Naive thymus-derived CD4-positive, alpha-beta T cell (primary cell): ENCODE data around the gene HCN2. TPM values are rescaled to one million over a fixed set of nuclear protein-coding genes. Genes with fewer than 3 reads are reported as not detected.
A peak's percentile ranks its signal among the peaks of the same experiment; 100 is the strongest.

Source experiments
- ATAC-seq: fragments of 150-1000 bp; cut with Tn5 transposase; 2 replicates; pipeline ENCODE4 v1.10.0; 2021; ENCODE audit warnings: mild to moderate bottlenecking, moderate library complexity
- CTCF ChIA-PET: fragments of 350-600 bp; sonication (Branson Sonifier 250); formaldehyde crosslinking; loops from one replicate; lab custom pipeline; 2021; ENCODE audit warnings: antibody characterized with exemption; lab: Charles Lee
- POLR2A ChIA-PET: fragments of 350-600 bp; sonication (Branson Sonifier 250); formaldehyde crosslinking; loops from one replicate; lab custom pipeline; 2021; ENCODE audit warnings: antibody characterized with exemption, inconsistent platforms; lab: Charles Lee
- DNase-seq, 9 donors: peaks; one replicate each; pipeline versions ENCODE4 v3.0.0 to v3.0.0-alpha.2; 2020 to 2022; ENCODE audit warnings: mixed read lengths in 1 of 9
- H3K27ac ChIP-seq: one replicate; pipeline ENCODE4 v1.7.0; 2013; ENCODE audit warnings: mild to moderate bottlenecking, low read depth, low read length, moderate library complexity
- H3K27me3 ChIP-seq, 2 donors: one replicate each; pipeline ENCODE4 v1.7.0; 2013; ENCODE audit warnings: low read length in 2 of 2, mild to moderate bottlenecking in 2 of 2, moderate library complexity in 2 of 2; ENCODE audit not compliant: control insufficient read depth in 2 of 2, insufficient read depth in 2 of 2
- H3K36me3 ChIP-seq, 3 experiments: 1 replicate in 2 of 3; 2 replicates in 1 of 3; pipeline ENCODE4 v1.7.0; 2013; ENCODE audit warnings: low read length in 3 of 3, mild to moderate bottlenecking in 3 of 3, moderate library complexity in 1 of 3; ENCODE audit not compliant: insufficient read depth in 3 of 3, control insufficient read depth in 2 of 3
- H3K4me1 ChIP-seq, 2 donors: one replicate each; pipeline ENCODE4 v1.7.0; 2013; ENCODE audit warnings: low read length in 2 of 2, mild to moderate bottlenecking in 2 of 2, moderate library complexity in 1 of 2; ENCODE audit not compliant: control insufficient read depth in 2 of 2, insufficient read depth in 2 of 2
- H3K4me3 ChIP-seq: 2 replicates; pipeline ENCODE4 v1.7.0; 2013; ENCODE audit warnings: mild to moderate bottlenecking, low read length
- H3K9me3 ChIP-seq, 3 experiments: 1 replicate in 2 of 3; 2 replicates in 1 of 3; pipeline ENCODE4 v1.7.0; 2013; ENCODE audit warnings: low read length in 3 of 3; ENCODE audit not compliant: control insufficient read depth in 2 of 3
- H3K27ac Mint-ChIP-seq, 9 donors: one replicate each; pipeline ENCODE4 v1.8.0; 2020 to 2022; ENCODE audit warnings: mixed read lengths in 9 of 9, mild to moderate bottlenecking in 8 of 9, moderate library complexity in 5 of 9, inconsistent platforms in 2 of 9
- H3K27me3 Mint-ChIP-seq, 5 donors: one replicate each; pipeline ENCODE4 v1.8.0; 2021 to 2022; ENCODE audit warnings: mixed read lengths in 5 of 5, mild to moderate bottlenecking in 1 of 5
- H3K36me3 Mint-ChIP-seq, 5 donors: one replicate each; pipeline ENCODE4 v1.8.0; 2020 to 2022; ENCODE audit warnings: mixed read lengths in 5 of 5, mild to moderate bottlenecking in 3 of 5, inconsistent platforms in 1 of 5
- H3K4me1 Mint-ChIP-seq, 7 donors: one replicate each; pipeline ENCODE4 v1.8.0; 2020 to 2022; ENCODE audit warnings: mixed read lengths in 7 of 7, mild to moderate bottlenecking in 3 of 7, inconsistent platforms in 1 of 7
- H3K4me3 Mint-ChIP-seq, 10 donors: one replicate each; pipeline ENCODE4 v1.8.0; 2020 to 2022; ENCODE audit warnings: mild to moderate bottlenecking in 10 of 10, mixed read lengths in 10 of 10, moderate library complexity in 6 of 10, inconsistent platforms in 2 of 10
- H3K9me3 Mint-ChIP-seq, 11 donors: one replicate each; pipeline ENCODE4 v1.8.0; 2020 to 2022; ENCODE audit warnings: mixed read lengths in 11 of 11, mild to moderate bottlenecking in 4 of 11, inconsistent platforms in 1 of 11, moderate library complexity in 1 of 11
- intact Hi-C, 2 donors: fragments of 100-400 bp; cut with micrococcal nuclease; formaldehyde crosslinking; loops; one replicate each; pipeline ENCODE4 v1.15.1; 2023
- polyA plus RNA-seq, 2 donors: library from polyadenylated mRNA; unstranded; fragments of 300-500 nt; fragmentation: Illumina TruSeq; gene quantifications; one replicate each; pipeline ENCODE4 v1.2.3, GENCODE V29; 2021
- total RNA-seq, 6 experiments: library from RNA in 5 of 6; stranded (reverse) in 5 of 6; gene quantifications; 1 replicate in 5 of 6; 2 replicates in 1 of 6; pipeline ENCODE4 v1.2.3 and lab custom pipeline; 2021 to 2026

HCN2 gene
- total and polyA plus RNA-seq, 7 experiments from 2014 or later = 0.93 to 2.6 (median 2.2) TPM; not detected in 2

DNA sequence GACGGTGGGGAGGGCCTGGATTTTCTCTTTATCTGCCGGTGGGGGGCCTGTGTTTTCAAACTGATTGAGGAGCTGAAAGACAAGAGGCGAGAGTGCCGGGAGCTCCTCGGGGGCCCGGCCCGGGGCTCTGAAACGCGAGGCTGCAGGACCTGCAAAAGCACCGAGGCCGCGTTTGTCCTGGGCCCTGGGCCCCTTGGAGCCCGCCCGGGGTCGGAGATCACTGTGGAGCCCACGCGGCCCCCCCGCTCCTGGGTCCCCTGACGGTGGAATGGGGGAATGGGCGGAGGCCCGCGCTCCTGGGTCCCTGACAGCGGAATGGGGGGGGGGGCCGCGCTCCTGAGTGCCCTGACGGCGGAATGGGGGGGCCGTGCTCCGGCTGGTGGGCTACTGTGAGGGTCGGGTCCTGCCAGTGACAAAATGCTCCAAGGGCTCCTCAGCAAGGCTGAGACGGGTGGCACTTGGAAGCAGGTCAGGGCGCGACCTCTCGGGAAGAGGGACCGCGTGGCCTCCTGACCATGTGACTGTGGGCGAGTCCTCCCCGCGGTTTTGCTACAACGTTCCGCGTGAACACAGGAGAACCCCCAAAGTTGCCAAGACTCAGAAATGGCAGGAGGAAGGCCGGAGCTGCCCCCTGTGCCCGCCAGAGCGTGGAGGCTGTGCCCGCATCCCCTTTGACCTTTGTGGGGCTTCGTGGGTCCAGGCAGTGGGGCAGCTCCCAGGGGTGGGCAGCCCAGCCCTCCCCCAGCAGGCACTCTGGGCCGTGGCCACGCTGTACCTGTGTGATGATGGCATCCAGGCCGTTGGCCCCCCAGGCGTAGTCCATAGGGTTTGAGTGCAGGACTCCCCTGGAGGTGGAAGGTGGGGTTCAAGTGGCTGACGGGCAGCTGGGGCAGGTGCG is 59.5 kb downstream of the HCN2 start:
- H3K4me3 Mint-ChIP-seq = no peak overlapping the region
- Histone ChIP-seq H3K4me3 (no peak overlapping the region), H3K27ac (no peak overlapping the region), H3K27me3 (no peaks in the 10 kb centered on the region), H3K36me3 (peaks cover 0 to 92% (median 22%) of the 10 kb centered on the region in 3 experiments), H3K4me1 (peaks cover 0 to 4% of the 10 kb centered on the region in 2 donors), H3K9me3 (no peaks in the 10 kb centered on the region)
- ATAC-seq (no peak), DNase-seq (no peak)
- POLR2A ChIA-PET = interaction anchor here (1.3 kb wide), 1 partner anchor 12 kb away, joined by 7 read pairs; no protein-coding TSS in a partner anchor
- intact Hi-C loops = no loop called here
- CTCF ChIA-PET = no interaction called here
- no peaks in the 10 kb centered on the region for H3K27me3 Mint-ChIP-seq
- no peak overlapping the region for H3K27ac Mint-ChIP-seq
- peaks cover 0 to 4% (median 0%) of the 10 kb centered on the region in 5 donors for H3K36me3 Mint-ChIP-seq
- H3K9me3 Mint-ChIP-seq = no peaks in the 10 kb centered on the region
- H3K4me1 Mint-ChIP-seq = peaks cover 0 to 11% (median 0%) of the 10 kb centered on the region in 7 donors

GRCh38 chr19:650121-650520 is 60.4 kb downstream of the HCN2 start:
- Mint-ChIP-seq H3K9me3 (no peaks in the 10 kb centered on the region), H3K36me3 (peaks cover 0 to 4% (median 0%) of the 10 kb centered on the region in 5 donors), H3K4me3 (no peak overlapping the region), H3K4me1 (peaks cover 0 to 18% (median 6%) of the 10 kb centered on the region in 7 donors), H3K27ac (no peak overlapping the region), H3K27me3 (no peaks in the 10 kb centered on the region)
- ChIA-PET POLR2A (interaction anchor here (1.3 kb wide), 1 partner anchor 11 kb away, joined by 7 read pairs; no protein-coding TSS in a partner anchor), CTCF (interaction anchor here (1.2 kb wide), 1 partner anchor 9 kb away, joined by 4 read pairs; no protein-coding TSS in a partner anchor)
- DNase-seq (no peak), ATAC-seq (no peak)
- intact Hi-C loops = no loop called here
- H3K27me3 ChIP-seq = no peaks in the 10 kb centered on the region
- peaks cover 0 to 4% of the 10 kb centered on the region in 2 donors for H3K4me1 ChIP-seq
- no peak overlapping the region for H3K4me3 ChIP-seq
- H3K36me3 ChIP-seq = peaks cover 0 to 89% (median 22%) of the 10 kb centered on the region in 3 experiments
- H3K9me3 ChIP-seq = no peaks in the 10 kb centered on the region
- H3K27ac ChIP-seq = no peak overlapping the region

- DNase-seq = no peak
- Mint-ChIP-seq H3K9me3 (no peaks in the 10 kb centered on the region), H3K36me3 (peaks cover 0 to 6% (median 0%) of the 10 kb centered on the region in 5 donors), H3K4me1 (peaks cover 7 to 30% (median 17%) of the 10 kb centered on the region in 7 donors), H3K27ac (no peak overlapping the region), H3K27me3 (no peaks in the 10 kb centered on the region), H3K4me3 (no peak overlapping the region)
- Histone ChIP-seq H3K27me3 (no peaks in the 10 kb centered on the region), H3K27ac (no peak overlapping the region), H3K4me3 (no peak overlapping the region), H3K9me3 (no peaks in the 10 kb centered on the region), H3K36me3 (peaks cover 0 to 93% (median 27%) of the 10 kb centered on the region in 3 experiments), H3K4me1 (peaks cover 8 to 9% of the 10 kb centered on the region in 2 donors)
- POLR2A ChIA-PET = no interaction called here
- intact Hi-C loops = no loop called here
- ATAC-seq = no peak
- CTCF ChIA-PET = no interaction called here
Measured at GRCh38 chr19:651114-651818, 61.6 kb downstream of the HCN2 start.

DNA sequence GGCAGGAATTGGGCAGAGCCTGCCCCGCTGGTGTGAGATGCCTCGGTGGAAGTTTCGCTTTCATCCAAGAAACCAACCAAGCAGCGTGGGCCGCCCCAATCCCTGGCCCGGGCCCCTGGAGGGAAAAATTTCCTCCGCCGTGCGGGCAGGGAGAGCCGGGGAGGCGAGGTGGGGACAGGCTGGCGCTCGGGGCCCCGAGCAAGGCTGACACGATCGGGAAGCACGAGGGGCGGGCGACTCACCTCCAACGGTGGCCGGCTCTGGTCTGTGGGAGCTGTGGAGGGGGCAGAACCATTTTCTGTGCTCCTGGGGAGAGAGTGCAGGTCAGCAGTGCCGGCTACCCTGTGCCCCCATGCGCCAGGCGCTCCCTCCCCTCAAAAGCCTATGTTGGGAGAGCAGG is 62.3 kb downstream of the HCN2 start:
- Histone ChIP-seq H3K36me3 (peaks cover 0 to 93% (median 27%) of the 10 kb centered on the region in 3 experiments), H3K4me3 (no peak overlapping the region), H3K9me3 (no peaks in the 10 kb centered on the region), H3K27me3 (no peaks in the 10 kb centered on the region), H3K4me1 (peaks cover 9 to 15% of the 10 kb centered on the region in 2 donors), H3K27ac (no peak overlapping the region)
- H3K4me1 Mint-ChIP-seq = peaks cover 7 to 37% (median 20%) of the 10 kb centered on the region in 7 donors
- ATAC-seq (no peak), DNase-seq (no peak)
- H3K9me3 Mint-ChIP-seq = no peaks in the 10 kb centered on the region
- intact Hi-C loops = no loop called here
- peaks cover 0 to 5% (median 0%) of the 10 kb centered on the region in 5 donors for H3K36me3 Mint-ChIP-seq
- CTCF ChIA-PET = no interaction called here
- no peak overlapping the region for H3K27ac Mint-ChIP-seq
- POLR2A ChIA-PET = no interaction called here
- no peak overlapping the region for H3K4me3 Mint-ChIP-seq
- H3K27me3 Mint-ChIP-seq = no peaks in the 10 kb centered on the region

- H3K27ac Mint-ChIP-seq = no peak overlapping the region
- ChIA-PET POLR2A (no interaction called here), CTCF (no interaction called here)
- H3K4me3 Mint-ChIP-seq = no peak overlapping the region
- DNase-seq (no peak), ATAC-seq (no peak)
- peaks cover 0 to 5% (median 0%) of the 10 kb centered on the region in 5 donors for H3K36me3 Mint-ChIP-seq
- Histone ChIP-seq H3K36me3 (peaks cover 0 to 93% (median 27%) of the 10 kb centered on the region in 3 experiments), H3K4me1 (peaks cover 17 to 22% of the 10 kb centered on the region in 2 donors), H3K4me3 (no peak overlapping the region), H3K27me3 (no peaks in the 10 kb centered on the region), H3K27ac (no peak overlapping the region), H3K9me3 (no peaks in the 10 kb centered on the region)
- no peaks in the 10 kb centered on the region for H3K9me3 Mint-ChIP-seq
- intact Hi-C loops = no loop called here
- no peaks in the 10 kb centered on the region for H3K27me3 Mint-ChIP-seq
- peaks cover 7 to 44% (median 24%) of the 10 kb centered on the region in 7 donors for H3K4me1 Mint-ChIP-seq
Measured at GRCh38 chr19:652467-653389, 63.0 kb downstream of the HCN2 start.

DNA sequence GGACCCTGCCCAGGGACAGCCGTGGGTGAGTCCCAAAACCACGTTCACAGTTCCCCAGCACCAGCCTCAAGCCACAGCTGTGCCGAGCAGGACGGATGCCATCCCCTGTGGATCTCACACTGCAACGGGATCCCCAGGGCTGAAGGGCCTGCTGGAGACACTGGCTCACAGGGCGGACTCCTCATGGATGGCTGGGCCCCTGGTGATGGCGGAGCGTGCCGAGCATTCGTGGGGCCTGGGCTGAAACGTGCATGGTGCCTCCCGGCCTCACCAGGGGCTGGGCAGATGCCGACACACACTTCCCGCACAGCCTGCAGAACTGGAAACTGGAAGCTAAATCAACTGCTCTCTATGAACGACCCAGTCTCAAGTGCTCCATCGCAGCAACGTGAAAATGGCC is 63.7 kb downstream of the HCN2 start:
- Mint-ChIP-seq H3K27ac (no peak overlapping the region), H3K4me1 (peaks cover 7 to 46% (median 24%) of the 10 kb centered on the region in 7 donors), H3K27me3 (no peaks in the 10 kb centered on the region), H3K36me3 (peaks cover 0 to 5% (median 0%) of the 10 kb centered on the region in 5 donors), H3K4me3 (no peak overlapping the region), H3K9me3 (no peaks in the 10 kb centered on the region)
- ChIA-PET CTCF (no interaction called here), POLR2A (no interaction called here)
- peak overlapping the region; percentile 14 for H3K27ac ChIP-seq
- no peaks in the 10 kb centered on the region for H3K27me3 ChIP-seq
- intact Hi-C loops = no loop called here
- peaks cover 0 to 94% (median 27%) of the 10 kb centered on the region in 3 experiments for H3K36me3 ChIP-seq
- H3K4me1 ChIP-seq = peaks cover 24 to 29% of the 10 kb centered on the region in 2 donors
- DNase-seq (no peak), ATAC-seq (no peak)
- H3K9me3 ChIP-seq = no peaks in the 10 kb centered on the region
- H3K4me3 ChIP-seq = no peak overlapping the region
